ENCODE measurements around the gene BNIP5. TPM values are rescaled to one million over a fixed set of nuclear protein-coding genes. Genes with fewer than 3 reads are reported as not detected.

Gene BNIP5
- not detected for total RNA-seq
- long read RNA-seq, result 0 reads

GRCh38 chr6:36336779-36337241, at the start of gene BNIP5:
TSS of gene BNIP5 (minus strand) at chr6:36336888. CDS start at chr6:36330690, 6,198 bp downstream.
- intact Hi-C loops (cut with DNase I), result no loop called here
- DNase-seq (ENCODE audit: low spot score), result no peak

- no peak for DNase-seq (ENCODE audit: low spot score)
- intact Hi-C loops (cut with DNase I), result no loop called here
These were observed 47.4 kb upstream of the BNIP5 start for GRCh38 chr6:36384095-36384494.

- DNase-seq (ENCODE audit: low spot score), result no peak
- intact Hi-C loops (cut with DNase I), result no loop called here
These were observed 46.9 kb upstream of the BNIP5 start for GRCh38 chr6:36383606-36384005.

- no peak for DNase-seq (ENCODE audit: low spot score)
- intact Hi-C loops (cut with DNase I), result no loop called here
These were observed 46.3 kb upstream of the BNIP5 start for GRCh38 chr6:36382976-36383375.

GRCh38 chr6:36381502-36382389, 45.1 kb upstream of the BNIP5 start:
- intact Hi-C loops (cut with DNase I), result no loop called here
- DNase-seq (ENCODE audit: low spot score), result no peak

- no peak for DNase-seq (ENCODE audit: low spot score)
- intact Hi-C loops (cut with DNase I), result no loop called here
These were observed 43.5 kb upstream of the BNIP5 start for GRCh38 chr6:36380166-36380565.

GRCh38 chr6:36378936-36379335, 42.2 kb upstream of the BNIP5 start:
- intact Hi-C loops (cut with DNase I), result no loop called here
- no peak for DNase-seq (ENCODE audit: low spot score)

- intact Hi-C loops (cut with DNase I), result no loop called here
These were observed 41.7 kb upstream of the BNIP5 start for GRCh38 chr6:36378243-36378920.

GRCh38 chr6:36377594-36377993, 40.9 kb upstream of the BNIP5 start:
- DNase-seq (ENCODE audit: low spot score), result no peak
- intact Hi-C loops (cut with DNase I), result no loop called here

More at GRCh38 chr6:36378243-36378920, 41.7 kb upstream of the BNIP5 start:
- DNase-seq (ENCODE audit: low spot score), result no peak

- no peak for DNase-seq (ENCODE audit: low spot score)
- intact Hi-C loops (cut with DNase I), result no loop called here
These were observed 40.1 kb upstream of the BNIP5 start for GRCh38 chr6:36376742-36377141.

- DNase-seq (ENCODE audit: low spot score), result no peak
- intact Hi-C loops (cut with DNase I), result no loop called here
These were observed 39.5 kb upstream of the BNIP5 start for GRCh38 chr6:36376183-36376582.

- DNase-seq (ENCODE audit: low spot score), result no peak
- intact Hi-C loops (cut with DNase I), result no loop called here
These were observed 39.0 kb upstream of the BNIP5 start for GRCh38 chr6:36375644-36376155.

- no peak for DNase-seq (ENCODE audit: low spot score)
- intact Hi-C loops (cut with DNase I), result no loop called here
These were observed 38.3 kb upstream of the BNIP5 start for GRCh38 chr6:36374972-36375371.

- intact Hi-C loops (cut with DNase I), result no loop called here
- no peak for DNase-seq (ENCODE audit: low spot score)
These were observed 37.5 kb upstream of the BNIP5 start for GRCh38 chr6:36374194-36374593.

GRCh38 chr6:36373368-36374019, 36.8 kb upstream of the BNIP5 start:
- intact Hi-C loops (cut with DNase I), result no loop called here
- DNase-seq (ENCODE audit: low spot score), result no peak

GRCh38 chr6:36372088-36372487, 35.4 kb upstream of the BNIP5 start:
- intact Hi-C loops (cut with DNase I), result no loop called here

GRCh38 chr6:36371211-36371610, 34.5 kb upstream of the BNIP5 start:
- DNase-seq (ENCODE audit: low spot score), result no peak
- intact Hi-C loops (cut with DNase I), result no loop called here

More at GRCh38 chr6:36372088-36372487, 35.4 kb upstream of the BNIP5 start:
- no peak for DNase-seq (ENCODE audit: low spot score)

- intact Hi-C loops (cut with DNase I), result no loop called here
- no peak for DNase-seq (ENCODE audit: low spot score)
These were observed 34.0 kb upstream of the BNIP5 start for GRCh38 chr6:36370638-36371037.

- no peak for DNase-seq (ENCODE audit: low spot score)
- intact Hi-C loops (cut with DNase I), result no loop called here
These were observed 32.5 kb upstream of the BNIP5 start for GRCh38 chr6:36368921-36369865.

Measured in cardiac septum (tissue), 1 donor.